ENCODE results near the gene DCTPP1.
A peak's percentile ranks its signal among the peaks of the same experiment; 100 is the strongest.

GRCh38 chr16:30418350-30419181 lies 11.3 kb downstream of the DCTPP1 start:
- TF ChIP-seq POLR2A (IDR thresholded peaks at IDR 0.05) = peak in 1 of 3 donors; percentile 2
- TF ChIP-seq, protein P1, sequence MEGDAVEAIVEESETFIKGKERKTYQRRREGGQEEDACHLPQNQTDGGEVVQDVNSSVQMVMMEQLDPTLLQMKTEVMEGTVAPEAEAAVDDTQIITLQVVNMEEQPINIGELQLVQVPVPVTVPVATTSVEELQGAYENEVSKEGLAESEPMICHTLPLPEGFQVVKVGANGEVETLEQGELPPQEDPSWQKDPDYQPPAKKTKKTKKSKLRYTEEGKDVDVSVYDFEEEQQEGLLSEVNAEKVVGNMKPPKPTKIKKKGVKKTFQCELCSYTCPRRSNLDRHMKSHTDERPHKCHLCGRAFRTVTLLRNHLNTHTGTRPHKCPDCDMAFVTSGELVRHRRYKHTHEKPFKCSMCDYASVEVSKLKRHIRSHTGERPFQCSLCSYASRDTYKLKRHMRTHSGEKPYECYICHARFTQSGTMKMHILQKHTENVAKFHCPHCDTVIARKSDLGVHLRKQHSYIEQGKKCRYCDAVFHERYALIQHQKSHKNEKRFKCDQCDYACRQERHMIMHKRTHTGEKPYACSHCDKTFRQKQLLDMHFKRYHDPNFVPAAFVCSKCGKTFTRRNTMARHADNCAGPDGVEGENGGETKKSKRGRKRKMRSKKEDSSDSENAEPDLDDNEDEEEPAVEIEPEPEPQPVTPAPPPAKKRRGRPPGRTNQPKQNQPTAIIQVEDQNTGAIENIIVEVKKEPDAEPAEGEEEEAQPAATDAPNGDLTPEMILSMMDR (IDR thresholded peaks at IDR 0.05) = no peak

Data from body of pancreas (tissue), 4 donors.